Measurements from ENCODE around the gene HYAL1. TPM values are rescaled to one million over a fixed set of nuclear protein-coding genes. Genes with fewer than 3 reads are reported as not detected.

Gene HYAL1
- polyA plus RNA-seq, 2 of the 4 experiments (the other 2 are of a cell fraction), result 0.62 to 1.1 TPM

DNA sequence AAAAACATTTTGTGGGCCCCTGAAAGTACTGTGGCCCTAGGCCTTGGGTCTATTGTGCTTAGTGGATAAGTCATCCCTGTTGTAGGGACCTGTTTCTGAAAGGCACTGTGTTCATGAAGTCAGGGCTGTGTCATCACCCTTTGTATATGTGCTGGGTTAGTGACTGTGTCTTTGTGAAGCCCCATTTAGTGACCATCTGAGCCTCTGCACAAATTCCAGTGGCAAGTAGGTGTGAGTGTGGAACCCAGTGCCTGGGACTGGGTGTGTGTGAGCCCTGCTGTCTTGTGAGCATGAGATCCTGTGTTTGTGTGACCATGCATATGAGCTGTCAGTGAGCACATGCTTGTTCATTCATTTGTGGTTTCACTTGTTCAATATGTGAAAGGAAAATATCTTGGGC is 1.2 kb upstream of the HYAL1 start:
- Histone ChIP-seq H3K4me2 (no peak overlapping the region), H3K27ac (no peak overlapping the region), H3K4me3 (no peak overlapping the region), H3K9me3 (no peaks in the 10 kb centered on the region), H3K4me1 (peaks cover 20% of the 10 kb centered on the region)
- ChIA-PET CTCF (interaction anchor here (0.9 to 2.7 kb wide), 5 partner anchors 11 to 117 kb away, joined by 3 to 14 read pairs (median 4); no protein-coding TSS in a partner anchor), POLR2A (no interaction called here)
- ATAC-seq, result no peak
- no peak for TF ChIP-seq JUN (IDR thresholded peaks at IDR 0.05)
- TF ChIP-seq, protein P1, sequence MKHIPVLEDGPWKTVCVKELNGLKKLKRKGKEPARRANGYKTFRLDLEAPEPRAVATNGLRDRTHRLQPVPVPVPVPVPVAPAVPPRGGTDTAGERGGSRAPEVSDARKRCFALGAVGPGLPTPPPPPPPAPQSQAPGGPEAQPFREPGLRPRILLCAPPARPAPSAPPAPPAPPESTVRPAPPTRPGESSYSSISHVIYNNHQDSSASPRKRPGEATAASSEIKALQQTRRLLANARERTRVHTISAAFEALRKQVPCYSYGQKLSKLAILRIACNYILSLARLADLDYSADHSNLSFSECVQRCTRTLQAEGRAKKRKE (CRISPR knock-in tag; IDR thresholded peaks at IDR 0.05; ENCODE audit: low read depth), result no peak
- no peak for DNase-seq (ENCODE audit: low read depth in 1 of 2, low spot score in 1 of 2)
- no peak for FAIRE-seq

DNA sequence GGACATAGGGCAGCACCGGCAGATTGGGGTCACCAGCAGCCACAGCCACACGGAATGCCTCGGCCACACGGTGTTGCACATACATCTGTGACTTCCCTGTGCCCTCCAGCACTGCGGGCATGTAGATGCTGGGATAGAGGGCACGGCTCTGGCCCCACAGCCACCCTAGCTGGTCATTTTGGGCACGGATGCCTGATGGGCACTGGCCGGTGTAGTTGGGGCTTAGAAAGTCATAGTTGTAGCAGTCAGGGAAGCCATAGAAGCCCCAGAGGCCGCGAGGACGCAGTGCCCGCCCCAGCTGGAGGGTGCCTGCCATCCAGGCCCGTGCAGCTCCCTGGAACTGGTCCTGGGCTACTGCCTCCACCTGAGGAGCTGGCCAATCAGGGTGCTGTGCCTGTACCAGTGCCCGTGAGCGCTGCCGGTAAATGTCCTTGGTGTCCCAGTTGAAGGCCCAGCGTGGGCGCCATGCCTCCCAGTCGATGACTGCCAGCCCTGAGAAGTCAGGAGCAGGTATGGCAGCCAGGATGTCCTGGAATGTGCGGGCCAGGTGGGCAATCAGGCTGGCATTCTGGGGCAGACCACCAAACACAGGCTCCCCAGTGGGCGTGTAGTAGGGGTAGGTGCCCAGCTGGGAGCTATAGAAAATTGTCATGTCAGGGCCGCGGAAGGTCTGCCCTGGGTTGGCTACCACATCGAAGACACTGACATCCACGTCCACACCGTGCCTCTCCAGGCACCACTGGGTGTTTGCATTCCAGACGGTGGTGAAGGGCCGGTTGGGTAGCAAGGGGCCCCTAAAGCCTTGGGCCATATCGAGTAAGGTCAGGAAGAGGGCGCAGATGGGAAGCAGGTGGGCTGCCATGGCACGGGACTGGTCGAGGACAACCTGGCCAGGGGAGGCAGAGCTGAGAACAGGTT is 1.0 kb downstream of the HYAL1 start:
- WGBS (ENCODE audit: missing lambda C conversion rate), result 94% methylated on average over 17 of the region's 32 CpGs
- Histone ChIP-seq H3K9me3 (no peaks in the 10 kb centered on the region), H3K4me2 (no peak overlapping the region), H3K27ac (no peak overlapping the region), H3K4me3 (no peak overlapping the region), H3K4me1 (peaks cover 26% of the 10 kb centered on the region)
- CTCF ChIA-PET, result interaction anchor here (1.3 to 2.7 kb wide), 4 partner anchors 10 to 22 kb away, joined by 3 to 14 read pairs (median 6); partner anchors contain the start of genes HYAL2 and IFRD2
- FAIRE-seq, result no peak
- DNase-seq (ENCODE audit: low read depth in 1 of 2, low spot score in 1 of 2), result no peak
- POLR2A ChIA-PET, result no interaction called here
- ATAC-seq, result no peak
- TF ChIP-seq HOXB13 (CRISPR knock-in tag; IDR thresholded peaks at IDR 0.05; ENCODE audit: low read depth) (no peak), MAFK (IDR thresholded peaks at IDR 0.05; ENCODE audit: partially characterized antibody) (no peak), KDM5A (IDR thresholded peaks at IDR 0.05) (no peak), SMC3 (IDR thresholded peaks at IDR 0.05) (no peak)
- TF ChIP-seq, protein P2, sequence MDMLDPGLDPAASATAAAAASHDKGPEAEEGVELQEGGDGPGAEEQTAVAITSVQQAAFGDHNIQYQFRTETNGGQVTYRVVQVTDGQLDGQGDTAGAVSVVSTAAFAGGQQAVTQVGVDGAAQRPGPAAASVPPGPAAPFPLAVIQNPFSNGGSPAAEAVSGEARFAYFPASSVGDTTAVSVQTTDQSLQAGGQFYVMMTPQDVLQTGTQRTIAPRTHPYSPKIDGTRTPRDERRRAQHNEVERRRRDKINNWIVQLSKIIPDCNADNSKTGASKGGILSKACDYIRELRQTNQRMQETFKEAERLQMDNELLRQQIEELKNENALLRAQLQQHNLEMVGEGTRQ (IDR thresholded peaks at IDR 0.05), result no peak
- TF ChIP-seq, protein P3, sequence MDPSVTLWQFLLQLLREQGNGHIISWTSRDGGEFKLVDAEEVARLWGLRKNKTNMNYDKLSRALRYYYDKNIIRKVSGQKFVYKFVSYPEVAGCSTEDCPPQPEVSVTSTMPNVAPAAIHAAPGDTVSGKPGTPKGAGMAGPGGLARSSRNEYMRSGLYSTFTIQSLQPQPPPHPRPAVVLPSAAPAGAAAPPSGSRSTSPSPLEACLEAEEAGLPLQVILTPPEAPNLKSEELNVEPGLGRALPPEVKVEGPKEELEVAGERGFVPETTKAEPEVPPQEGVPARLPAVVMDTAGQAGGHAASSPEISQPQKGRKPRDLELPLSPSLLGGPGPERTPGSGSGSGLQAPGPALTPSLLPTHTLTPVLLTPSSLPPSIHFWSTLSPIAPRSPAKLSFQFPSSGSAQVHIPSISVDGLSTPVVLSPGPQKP (IDR thresholded peaks at IDR 0.05; ENCODE audit: low read depth, low read length), result no peak

DNA sequence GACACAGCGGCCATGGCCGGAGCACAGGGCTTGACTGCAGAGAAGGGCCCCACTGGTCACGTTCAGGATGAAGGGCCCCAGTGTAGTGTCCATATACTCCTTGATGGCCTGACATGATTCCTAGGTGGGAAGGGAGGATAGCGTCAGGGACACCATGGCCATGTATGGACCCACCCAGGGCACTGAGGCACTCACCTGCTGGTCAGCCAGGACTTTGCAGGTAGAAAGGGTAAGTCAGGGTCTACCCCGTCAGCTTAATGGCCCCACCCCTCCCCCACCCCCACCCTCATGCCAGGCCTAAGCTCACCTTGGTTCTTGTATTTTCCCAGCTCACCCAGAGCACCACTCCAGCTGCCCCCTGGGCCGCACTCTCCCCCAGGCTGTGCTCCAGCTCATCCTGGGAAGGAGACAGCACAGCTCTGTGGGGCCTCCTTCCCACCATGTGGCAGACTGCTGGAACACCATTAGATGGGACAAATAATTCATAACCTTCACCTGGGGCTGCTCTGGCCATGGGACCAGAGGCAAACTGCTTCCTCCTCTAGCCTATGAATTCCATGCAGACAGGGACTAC is 2.6 kb downstream of the HYAL1 start:
- CTCF ChIA-PET, result interaction anchor here (1.2 to 3.5 kb wide), 4 partner anchors 9 to 27 kb away, joined by 3 to 21 read pairs (median 6); partner anchors contain the start of genes HYAL2, IFRD2 and TUSC2
- Histone ChIP-seq H3K27ac (peak overlapping the region in 1 of 2 experiments; percentile 82; a peak in 2 of 6 replicates), H3K4me1 (peaks cover 26% of the 10 kb centered on the region)

More for the DNA sequence above, 2.6 kb downstream of the HYAL1 start:
- TF ChIP-seq MYC (IDR thresholded peaks at IDR 0.05; ENCODE audit: borderline replicate concordance, low read length), result no peak
- no peak for TF ChIP-seq RNF2 (IDR thresholded peaks at IDR 0.05; ENCODE audit: borderline replicate concordance, low read depth)
- TF ChIP-seq, protein P4, sequence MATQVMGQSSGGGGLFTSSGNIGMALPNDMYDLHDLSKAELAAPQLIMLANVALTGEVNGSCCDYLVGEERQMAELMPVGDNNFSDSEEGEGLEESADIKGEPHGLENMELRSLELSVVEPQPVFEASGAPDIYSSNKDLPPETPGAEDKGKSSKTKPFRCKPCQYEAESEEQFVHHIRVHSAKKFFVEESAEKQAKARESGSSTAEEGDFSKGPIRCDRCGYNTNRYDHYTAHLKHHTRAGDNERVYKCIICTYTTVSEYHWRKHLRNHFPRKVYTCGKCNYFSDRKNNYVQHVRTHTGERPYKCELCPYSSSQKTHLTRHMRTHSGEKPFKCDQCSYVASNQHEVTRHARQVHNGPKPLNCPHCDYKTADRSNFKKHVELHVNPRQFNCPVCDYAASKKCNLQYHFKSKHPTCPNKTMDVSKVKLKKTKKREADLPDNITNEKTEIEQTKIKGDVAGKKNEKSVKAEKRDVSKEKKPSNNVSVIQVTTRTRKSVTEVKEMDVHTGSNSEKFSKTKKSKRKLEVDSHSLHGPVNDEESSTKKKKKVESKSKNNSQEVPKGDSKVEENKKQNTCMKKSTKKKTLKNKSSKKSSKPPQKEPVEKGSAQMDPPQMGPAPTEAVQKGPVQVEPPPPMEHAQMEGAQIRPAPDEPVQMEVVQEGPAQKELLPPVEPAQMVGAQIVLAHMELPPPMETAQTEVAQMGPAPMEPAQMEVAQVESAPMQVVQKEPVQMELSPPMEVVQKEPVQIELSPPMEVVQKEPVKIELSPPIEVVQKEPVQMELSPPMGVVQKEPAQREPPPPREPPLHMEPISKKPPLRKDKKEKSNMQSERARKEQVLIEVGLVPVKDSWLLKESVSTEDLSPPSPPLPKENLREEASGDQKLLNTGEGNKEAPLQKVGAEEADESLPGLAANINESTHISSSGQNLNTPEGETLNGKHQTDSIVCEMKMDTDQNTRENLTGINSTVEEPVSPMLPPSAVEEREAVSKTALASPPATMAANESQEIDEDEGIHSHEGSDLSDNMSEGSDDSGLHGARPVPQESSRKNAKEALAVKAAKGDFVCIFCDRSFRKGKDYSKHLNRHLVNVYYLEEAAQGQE (IDR thresholded peaks at IDR 0.05), result no peak
- no peak for DNase-seq (ENCODE audit: low read depth in 1 of 2, low spot score in 1 of 2)
- no peak for ATAC-seq
- WGBS (ENCODE audit: missing lambda C conversion rate), result 96% methylated on average over 4 of the region's 6 CpGs
- POLR2A ChIA-PET, result interaction anchor here (0.6 kb wide), 1 partner anchor 270 kb away, joined by 3 read pairs; no protein-coding TSS in a partner anchor
- no peak overlapping the region for H3K4me3 ChIP-seq
- no peak for FAIRE-seq
- H3K4me2 ChIP-seq, result peak overlapping the region; percentile 92; the same call in 2 of the 3 replicates
- H3K9me3 ChIP-seq, result no peaks in the 10 kb centered on the region
